GM19452 (cell line): ENCODE data around the gene DAPK3.
"Not testable (repeated sequence)": the region's sequence is repeated elsewhere in the genome, so short reads cannot be mapped to it uniquely, and the experiment has no call there.

ENCODE experiments used
- ATAC-seq: cut with Tn5 transposase; IDR thresholded peaks from one replicate; pipeline ENCODE4 v1.9.1; 2021; ENCODE audit not compliant: unreplicated experiment

The DAPK3 gene

GRCh38 chr19:3970808-3971598 is at the start of gene DAPK3:
TSS of gene DAPK3 (minus strand) at chr19:3971099. CDS start at chr19:3969735, 1,364 bp downstream.
- peak; percentile 85 for ATAC-seq

GRCh38 chr19:4019578-4019977 is 48.7 kb upstream of the DAPK3 start:
- no peak for ATAC-seq

DNA sequence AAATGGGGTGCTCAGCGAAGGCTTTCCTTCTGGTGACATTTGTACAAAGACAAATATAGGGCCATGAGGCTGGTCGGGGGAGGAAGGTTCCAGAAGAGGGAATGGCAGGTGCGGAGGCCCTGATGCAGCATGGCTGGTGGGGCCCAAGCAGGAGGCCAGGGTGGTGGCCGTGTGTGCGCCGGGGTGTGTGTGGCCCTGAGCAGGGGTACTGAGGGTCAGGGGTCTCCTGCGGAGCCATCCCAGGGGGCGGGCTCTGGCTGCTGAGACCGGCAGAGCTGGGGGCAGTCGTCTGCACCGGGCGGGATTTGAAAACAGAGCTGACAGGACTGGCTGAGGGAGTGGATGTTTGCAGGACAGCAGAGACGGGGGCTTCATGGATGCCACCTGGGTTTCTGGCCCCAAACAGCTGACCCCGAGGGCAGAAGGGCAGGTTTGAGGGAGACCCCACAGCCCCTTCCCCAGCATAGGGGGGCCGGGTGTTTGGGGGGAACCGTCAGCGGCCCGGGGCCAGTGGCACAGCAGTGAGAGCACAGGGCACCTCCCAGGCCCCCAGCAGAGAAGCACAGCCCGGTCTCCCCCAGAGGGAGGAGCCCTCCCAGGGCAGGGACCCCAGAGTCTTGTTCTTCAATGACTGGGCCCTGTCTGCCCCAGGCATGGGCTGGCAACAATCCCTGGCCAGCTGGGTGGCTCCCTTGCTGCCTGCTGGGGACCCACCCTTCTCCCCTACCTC is 48.0 kb upstream of the DAPK3 start:
- ATAC-seq: no peak

GRCh38 chr19:4018140-4018613 is 47.3 kb upstream of the DAPK3 start:
- ATAC-seq: no peak

GRCh38 chr19:4016903-4017638 is 46.2 kb upstream of the DAPK3 start:
- no peak for ATAC-seq

- ATAC-seq: no peak
These were observed 45.6 kb upstream of the DAPK3 start for GRCh38 chr19:4016486-4016885.

DNA sequence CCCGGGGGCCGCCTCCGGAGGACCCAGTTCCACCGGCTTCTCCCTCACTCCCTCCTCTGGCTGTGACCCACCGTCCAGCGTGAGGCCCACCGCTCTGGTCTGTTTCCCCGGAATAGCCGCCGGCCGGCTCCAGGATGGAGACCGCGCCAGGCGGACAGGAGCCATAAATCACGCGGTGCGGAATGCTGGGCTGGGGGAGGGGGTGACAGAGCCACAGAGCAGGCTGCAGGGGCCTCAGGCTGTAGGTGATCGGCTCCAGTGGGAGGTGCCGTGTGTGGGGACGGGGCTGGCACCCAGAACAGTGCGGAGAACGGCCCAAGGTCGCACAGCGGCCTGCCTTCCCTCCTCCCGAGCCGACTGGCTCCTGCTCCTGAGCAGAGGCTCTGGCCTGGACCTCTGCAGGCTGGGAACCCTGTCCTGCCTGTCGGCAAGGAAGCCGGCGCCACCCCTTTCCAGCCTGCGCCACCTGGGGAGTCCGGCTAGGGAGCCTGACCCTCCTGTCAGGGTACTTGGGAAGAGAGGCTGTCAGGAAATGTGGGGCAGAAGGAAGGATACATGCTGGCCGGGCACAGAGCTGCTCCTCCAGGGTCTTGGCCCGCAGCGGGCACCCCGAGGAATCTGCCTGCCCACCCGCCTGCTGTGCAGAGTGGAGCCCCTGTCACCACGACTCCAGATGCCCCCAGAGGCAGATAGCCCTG is 45.0 kb upstream of the DAPK3 start:
- ATAC-seq: no peak

GRCh38 chr19:4014541-4015491 is 43.9 kb upstream of the DAPK3 start:
- ATAC-seq: no peak

- no peak for ATAC-seq
These were observed 43.1 kb upstream of the DAPK3 start for GRCh38 chr19:4013886-4014540.

- ATAC-seq: no peak
These were observed 42.2 kb upstream of the DAPK3 start for GRCh38 chr19:4012975-4013634.

DNA sequence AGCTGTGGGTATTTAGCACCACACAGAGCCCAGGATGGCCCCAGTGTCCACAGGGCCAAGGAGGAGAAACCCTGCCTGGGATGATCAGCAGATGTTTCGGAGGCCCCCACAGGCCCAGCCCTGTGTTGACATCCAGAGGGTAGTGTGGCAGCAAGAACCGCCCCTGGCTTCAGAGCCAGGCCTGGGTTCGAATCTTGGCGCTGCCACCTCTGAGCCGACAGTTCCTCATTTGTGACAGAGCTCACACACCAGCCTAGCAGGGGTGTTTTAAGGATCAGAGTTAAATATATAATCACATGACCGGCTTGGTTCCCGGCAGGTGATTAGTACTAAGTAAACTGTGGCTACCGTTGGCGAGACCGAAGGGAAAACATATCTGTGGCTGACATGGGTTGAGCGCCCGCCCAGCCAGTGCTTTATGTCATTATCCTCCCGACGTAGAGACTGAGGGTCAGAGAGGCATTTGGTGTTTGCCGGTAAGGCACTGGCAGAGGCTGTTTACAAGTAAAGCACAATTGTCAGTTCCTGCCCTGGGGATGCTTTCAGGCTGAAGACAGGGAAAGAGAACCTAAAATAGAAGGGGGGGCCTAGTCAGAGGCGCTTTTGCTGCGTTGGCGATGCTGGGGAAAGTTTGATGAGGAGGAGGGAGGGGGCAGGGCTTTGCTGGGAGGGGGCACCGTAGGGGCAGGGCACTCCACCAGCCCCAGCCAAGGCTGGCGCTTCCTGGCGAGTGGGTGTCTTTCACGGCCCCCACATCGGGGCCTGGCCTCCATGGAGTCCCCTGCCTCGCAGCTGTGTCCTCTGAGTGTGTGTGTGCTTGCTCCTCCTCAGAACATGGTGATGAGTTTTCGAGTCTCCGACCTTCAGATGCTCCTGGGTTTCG is 41.4 kb upstream of the DAPK3 start:
- ATAC-seq: no peak

- not testable (repeated sequence) for ATAC-seq
These were observed 40.5 kb upstream of the DAPK3 start for GRCh38 chr19:4011430-4011829.

- ATAC-seq: no peak
These were observed 39.9 kb upstream of the DAPK3 start for GRCh38 chr19:4010808-4011110.

GRCh38 chr19:4009990-4010807 is 39.3 kb upstream of the DAPK3 start:
- no peak for ATAC-seq

- no peak for ATAC-seq
These were observed 37.1 kb upstream of the DAPK3 start for GRCh38 chr19:4007836-4008539.

GRCh38 chr19:4007021-4007835 is 36.3 kb upstream of the DAPK3 start, which contains the start of gene PIAS4:
TSS of gene PIAS4 (plus strand) at chr19:4007736. CDS start at chr19:4007761, 25 bp downstream.
- peak; percentile 83 for ATAC-seq
